ENCODE results near the gene ZNF804B. TPM values are rescaled to one million over a fixed set of nuclear protein-coding genes. Genes with fewer than 3 reads are reported as not detected.

ZNF804B gene
- under 1 TPM; 0.13 to 0.49 TPM for total RNA-seq
- not detected for polyA plus RNA-seq (2013, experiment 1 of 2)
- polyA plus RNA-seq (2013, experiment 2 of 2), result not detected
- long read RNA-seq, experiment 1, result 0 reads
- long read RNA-seq, experiment 2, partial matches to known transcripts, result 0 of 3 reads
- long read RNA-seq, experiment 2, other reads (novel, unspliced or antisense), result 2 of 3 reads
- long read RNA-seq, experiment 3, result 0 reads
- long read RNA-seq, experiment 4, result 0 reads

DNA sequence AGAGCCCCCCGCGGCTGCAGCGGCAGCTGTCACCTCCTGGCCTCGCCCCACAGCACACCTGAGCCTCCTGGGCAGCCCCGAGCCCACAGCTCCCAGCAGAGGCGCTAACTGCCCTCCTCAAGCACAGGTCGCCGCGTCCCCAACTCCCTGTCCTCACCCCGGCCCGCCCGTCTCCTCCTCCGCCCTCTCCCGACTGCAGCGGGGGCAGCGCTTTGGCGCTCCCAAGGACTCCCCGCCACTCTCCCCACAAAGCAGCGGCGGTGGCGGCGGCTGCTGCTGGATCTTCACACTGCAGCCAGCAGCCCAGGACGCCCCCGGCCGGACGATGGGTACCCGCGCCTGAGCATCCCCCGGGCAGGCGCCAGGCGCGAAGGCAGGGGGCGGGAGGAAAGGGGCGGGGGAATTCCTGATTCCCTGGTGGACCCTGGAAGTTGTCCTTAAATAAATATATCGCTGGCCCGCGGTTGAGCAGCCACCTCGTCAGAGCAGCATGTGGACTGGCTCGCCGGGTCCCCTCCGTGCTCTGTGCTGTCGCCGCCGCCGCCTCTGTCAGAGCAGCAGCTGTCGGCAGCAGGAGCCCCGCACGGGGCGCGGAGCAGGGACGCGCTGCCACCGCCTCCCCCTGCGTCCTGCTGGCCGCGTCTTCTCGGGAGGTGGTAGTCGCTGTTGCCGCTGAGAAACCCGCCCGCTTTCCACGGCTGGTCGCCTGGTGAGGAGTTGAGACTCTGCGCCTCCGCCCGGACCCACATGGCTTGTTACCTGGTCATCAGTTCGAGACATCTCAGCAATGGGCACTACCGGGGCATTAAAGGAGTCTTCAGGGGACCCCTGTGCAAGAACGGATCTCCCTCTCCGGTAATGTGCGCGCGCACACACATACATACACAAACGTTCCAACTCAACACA lies at the start of gene ZNF804B:
Gene ZNF804B (plus strand): TSS at position 471 of the 906 bp plus-strand sequence. CDS start 277 bp downstream, at position 748.
- Mint-ChIP-seq H3K27ac (no peak within 1 kb of the TSS), H3K9me3 (no peaks in the 10 kb centered on the region), H3K4me3 (peak within 1 kb of the TSS; percentile 55), H3K27me3 (ENCODE audit: insufficient read depth) (peaks cover 69% of the 10 kb centered on the region), H3K36me3 (ENCODE audit: low read depth) (no peaks in the 10 kb centered on the region), H3K4me1 (peaks cover 12% of the 10 kb centered on the region)
- Histone ChIP-seq H3K27me3 (ENCODE audit: control insufficient read depth, insufficient read depth, low read length, poor library complexity, severe bottlenecking) (peaks cover 50% of the 10 kb centered on the region), H3K36me3 (ENCODE audit: control insufficient read depth, insufficient read depth, low read length) (no peaks in the 10 kb centered on the region), H3K9ac (ENCODE audit: extremely low read depth, low read length, poor library complexity, severe bottlenecking) (no peak within 1 kb of the TSS), H3K27ac (ENCODE audit: low read depth, low read length) (no peak within 1 kb of the TSS), H3K4me3 (ENCODE audit: low read length) (peak within 1 kb of the TSS; percentile 76), H3K9me3 (ENCODE audit: control insufficient read depth, low read length) (no peaks in the 10 kb centered on the region), H3K4me1 (ENCODE audit: control insufficient read depth, insufficient read depth, low read length) (peaks cover 5% of the 10 kb centered on the region)
- TF ChIP-seq, protein P1, sequence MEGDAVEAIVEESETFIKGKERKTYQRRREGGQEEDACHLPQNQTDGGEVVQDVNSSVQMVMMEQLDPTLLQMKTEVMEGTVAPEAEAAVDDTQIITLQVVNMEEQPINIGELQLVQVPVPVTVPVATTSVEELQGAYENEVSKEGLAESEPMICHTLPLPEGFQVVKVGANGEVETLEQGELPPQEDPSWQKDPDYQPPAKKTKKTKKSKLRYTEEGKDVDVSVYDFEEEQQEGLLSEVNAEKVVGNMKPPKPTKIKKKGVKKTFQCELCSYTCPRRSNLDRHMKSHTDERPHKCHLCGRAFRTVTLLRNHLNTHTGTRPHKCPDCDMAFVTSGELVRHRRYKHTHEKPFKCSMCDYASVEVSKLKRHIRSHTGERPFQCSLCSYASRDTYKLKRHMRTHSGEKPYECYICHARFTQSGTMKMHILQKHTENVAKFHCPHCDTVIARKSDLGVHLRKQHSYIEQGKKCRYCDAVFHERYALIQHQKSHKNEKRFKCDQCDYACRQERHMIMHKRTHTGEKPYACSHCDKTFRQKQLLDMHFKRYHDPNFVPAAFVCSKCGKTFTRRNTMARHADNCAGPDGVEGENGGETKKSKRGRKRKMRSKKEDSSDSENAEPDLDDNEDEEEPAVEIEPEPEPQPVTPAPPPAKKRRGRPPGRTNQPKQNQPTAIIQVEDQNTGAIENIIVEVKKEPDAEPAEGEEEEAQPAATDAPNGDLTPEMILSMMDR (conservative IDR thresholded peaks at IDR 0.05), result peak; percentile 53
- DNase-seq, result peak; percentile 89
- WGBS, 2 experiments (ENCODE audit: insufficient coverage in 1 of 2, insufficient read length in 1 of 2), result 0 to 3% methylated on average over 6 to 74 of the region's 74 CpGs

DNA sequence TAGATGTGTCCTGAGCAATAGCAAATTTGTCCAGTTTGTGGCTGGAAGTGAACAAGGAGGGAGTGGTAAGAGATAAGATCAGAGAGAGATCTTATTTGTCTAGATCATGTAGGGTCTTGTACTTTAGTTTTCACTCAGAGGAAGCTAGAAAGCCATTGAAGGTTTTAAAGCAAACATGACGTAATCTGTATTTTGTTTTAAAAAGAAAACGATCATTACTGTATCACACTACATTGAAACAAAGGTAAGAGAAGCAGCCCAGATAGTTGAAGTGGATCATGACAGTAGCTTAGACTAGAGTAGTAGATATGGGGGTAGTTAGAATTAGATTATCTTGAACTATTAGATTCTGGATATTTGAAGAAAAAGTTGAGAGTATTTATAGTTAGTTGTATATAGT lies 23.6 kb upstream of the ZNF804B start:
- TF ChIP-seq, protein P1 (conservative IDR thresholded peaks at IDR 0.05), result no peak
- 100% methylated on average over 2 of the region's 2 CpGs; no CpG with 5 or more reads in 1 of the 2 experiments for WGBS, 2 experiments (ENCODE audit: insufficient coverage in 1 of 2, insufficient read length in 1 of 2)

DNA sequence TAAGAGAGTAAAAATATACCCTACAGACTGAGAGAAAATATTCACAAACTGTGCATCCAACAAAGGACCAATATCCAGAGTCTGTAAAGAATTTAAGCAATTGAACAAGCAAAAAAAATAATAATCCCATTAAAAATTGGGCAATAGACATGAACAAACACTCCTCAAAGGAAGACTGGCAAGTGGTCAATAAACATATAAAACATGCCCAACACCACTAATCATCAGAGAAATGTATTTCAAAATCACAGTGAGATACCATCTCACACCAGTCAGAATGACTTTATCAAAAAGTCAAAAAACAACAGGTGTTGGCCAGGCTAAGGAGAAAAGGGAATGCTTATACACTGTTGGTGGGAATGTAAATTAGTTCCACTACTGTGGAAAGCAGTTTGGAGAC lies 21.9 kb upstream of the ZNF804B start:
- no peak overlapping the region for H3K9ac ChIP-seq (ENCODE audit: extremely low read depth, low read length, poor library complexity, severe bottlenecking)
- no peaks in the 10 kb centered on the region for H3K36me3 Mint-ChIP-seq (ENCODE audit: low read depth)
- no peaks in the 10 kb centered on the region for H3K27me3 ChIP-seq (ENCODE audit: control insufficient read depth, insufficient read depth, low read length, poor library complexity, severe bottlenecking)
- H3K36me3 ChIP-seq (ENCODE audit: control insufficient read depth, insufficient read depth, low read length), result no peaks in the 10 kb centered on the region
- no peak overlapping the region for H3K4me3 ChIP-seq (ENCODE audit: low read length)
- H3K27me3 Mint-ChIP-seq (ENCODE audit: insufficient read depth), result no peaks in the 10 kb centered on the region
- TF ChIP-seq, protein P1 (conservative IDR thresholded peaks at IDR 0.05), result no peak
- no peak overlapping the region for H3K4me3 Mint-ChIP-seq
- H3K27ac ChIP-seq (ENCODE audit: low read depth, low read length), result no peak overlapping the region
- DNase-seq, result no peak
- no peak overlapping the region for H3K27ac Mint-ChIP-seq
- H3K9me3 ChIP-seq (ENCODE audit: control insufficient read depth, low read length), result no peaks in the 10 kb centered on the region
- H3K9me3 Mint-ChIP-seq, result no peaks in the 10 kb centered on the region
- H3K4me1 Mint-ChIP-seq, result peaks cover 8% of the 10 kb centered on the region
- H3K4me1 ChIP-seq (ENCODE audit: control insufficient read depth, insufficient read depth, low read length), result no peaks in the 10 kb centered on the region

More for the DNA sequence above, 23.6 kb upstream of the ZNF804B start:
- Mint-ChIP-seq H3K9me3 (no peaks in the 10 kb centered on the region), H3K27me3 (ENCODE audit: insufficient read depth) (no peaks in the 10 kb centered on the region), H3K4me1 (no peaks in the 10 kb centered on the region), H3K36me3 (ENCODE audit: low read depth) (no peaks in the 10 kb centered on the region), H3K27ac (no peak overlapping the region), H3K4me3 (no peak overlapping the region)
- H3K27ac ChIP-seq (ENCODE audit: low read depth, low read length), result no peak overlapping the region
- H3K4me3 ChIP-seq (ENCODE audit: low read length), result no peak overlapping the region
- no peaks in the 10 kb centered on the region for H3K4me1 ChIP-seq (ENCODE audit: control insufficient read depth, insufficient read depth, low read length)
- H3K9me3 ChIP-seq (ENCODE audit: control insufficient read depth, low read length), result no peaks in the 10 kb centered on the region
- H3K9ac ChIP-seq (ENCODE audit: extremely low read depth, low read length, poor library complexity, severe bottlenecking), result no peak overlapping the region
- no peak for DNase-seq
- H3K36me3 ChIP-seq (ENCODE audit: control insufficient read depth, insufficient read depth, low read length), result no peaks in the 10 kb centered on the region
- H3K27me3 ChIP-seq (ENCODE audit: control insufficient read depth, insufficient read depth, low read length, poor library complexity, severe bottlenecking), result no peaks in the 10 kb centered on the region

Data from endodermal cell (in vitro differentiated cells).